ENCODE results near the gene KIAA1958.

GRCh38 chr9:112520656-112521055 lies 34.0 kb downstream of the KIAA1958 start:
- TF ChIP-seq ELF4 (IDR thresholded peaks at IDR 0.05), result no peak
- no peak for TF ChIP-seq SP1 (IDR thresholded peaks at IDR 0.05)
- TF ChIP-seq L3MBTL2 (conservative IDR thresholded peaks at IDR 0.05), result no peak
- TF ChIP-seq PKNOX1 (IDR thresholded peaks at IDR 0.05), result no peak
- no peak for TF ChIP-seq FOXM1 (IDR thresholded peaks at IDR 0.05; ENCODE audit: borderline replicate concordance)
- no peak for TF ChIP-seq SUZ12 (IDR thresholded peaks at IDR 0.05)
